ENCODE data around the gene NUDT14.

DNA sequence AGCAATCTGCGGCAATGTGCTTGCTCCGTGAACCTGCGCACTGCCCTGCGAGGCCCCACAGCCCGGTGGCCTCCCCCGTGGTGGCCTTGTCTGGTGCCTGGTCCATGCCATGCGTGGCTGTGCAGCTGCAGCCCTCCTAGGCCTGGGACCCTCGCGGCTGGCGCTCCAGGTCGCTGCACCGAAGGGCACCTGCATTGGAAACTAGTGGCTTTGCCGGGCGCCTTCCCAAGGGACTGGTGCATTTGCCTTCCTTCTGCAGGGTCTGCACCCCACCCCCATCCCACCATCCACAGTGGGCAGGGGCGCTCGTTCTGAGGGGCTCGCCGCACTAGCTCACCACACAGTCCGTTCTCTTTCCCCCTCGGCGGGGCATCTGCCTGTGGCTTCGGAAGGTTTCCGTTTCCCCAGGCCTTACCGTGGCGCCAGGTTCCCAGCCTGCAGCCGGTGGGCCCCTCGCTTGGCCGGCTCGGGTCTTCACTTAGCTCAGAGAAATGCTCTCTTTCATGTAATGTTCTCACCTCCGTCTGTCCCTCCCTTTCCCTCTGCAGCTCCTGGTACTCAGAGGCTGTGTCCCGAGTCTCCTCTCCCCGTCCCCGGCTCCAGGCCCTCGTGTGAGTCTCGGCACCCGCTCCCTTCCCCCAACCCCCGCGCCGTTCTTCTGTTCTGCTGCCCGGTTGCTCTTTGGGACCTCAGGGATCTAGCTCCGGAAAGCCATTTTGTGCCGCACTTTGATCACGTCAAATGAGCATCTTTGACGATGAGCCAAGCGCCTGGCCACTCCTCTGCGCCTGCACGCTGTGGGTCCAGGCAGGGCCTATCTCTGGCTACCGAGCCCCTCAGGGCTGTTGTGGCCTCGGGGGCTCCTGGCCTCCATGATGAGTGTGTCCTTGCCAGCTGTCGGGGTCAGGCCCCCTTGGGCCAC is 44.5 kb downstream of the NUDT14 start:
- no peak for TF ChIP-seq POLR2AphosphoS5 (IDR thresholded peaks at IDR 0.05; ENCODE audit: borderline replicate concordance, low read depth, low read length)
- no peak for TF ChIP-seq EZH2 (IDR thresholded peaks at IDR 0.05)
